Measurements from ENCODE around the gene SERPINB13. TPM values are rescaled to one million over a fixed set of nuclear protein-coding genes. Genes with fewer than 3 reads are reported as not detected.

Gene SERPINB13
- total RNA-seq, 1 donor from 2014 or later: not detected

DNA sequence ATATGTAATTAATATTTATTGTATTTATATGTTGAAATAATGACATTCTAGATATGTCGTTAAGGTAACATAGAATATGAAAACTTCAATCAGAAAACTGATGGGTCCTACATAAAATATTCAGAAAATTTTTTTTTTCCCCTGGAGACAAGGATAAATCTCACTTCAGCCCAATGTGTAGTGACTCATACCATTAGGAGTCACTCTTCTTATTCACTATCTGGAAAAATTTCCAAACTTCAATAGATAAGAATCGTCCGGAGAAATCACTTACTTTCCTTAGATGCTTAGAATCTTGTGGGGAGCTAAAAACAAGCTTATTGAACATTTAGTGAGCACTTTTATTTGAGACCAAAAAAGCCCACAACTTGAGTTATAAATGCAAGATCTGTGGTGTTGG lies 4.6 kb downstream of the SERPINB13 start:
- Mint-ChIP-seq H3K36me3 (ENCODE audit: unreplicated experiment) (no peaks in the 10 kb centered on the region), H3K27ac (ENCODE audit: unreplicated experiment) (no peak overlapping the region), H3K4me3 (ENCODE audit: unreplicated experiment) (no peak overlapping the region), H3K4me1 (ENCODE audit: unreplicated experiment) (no peaks in the 10 kb centered on the region), H3K27me3 (ENCODE audit: unreplicated experiment) (peaks cover 35% of the 10 kb centered on the region), H3K9me3 (ENCODE audit: unreplicated experiment) (no peaks in the 10 kb centered on the region)
- TF ChIP-seq CTCF (IDR thresholded peaks at IDR 0.05): no peak
- no peak for DNase-seq (ENCODE audit: extremely low spot score, unreplicated experiment)

GRCh38 chr18:63592471-63592870 lies 5.3 kb downstream of the SERPINB13 start:
- no peaks in the 10 kb centered on the region for H3K4me1 Mint-ChIP-seq (ENCODE audit: unreplicated experiment)
- no peaks in the 10 kb centered on the region for H3K36me3 Mint-ChIP-seq (ENCODE audit: unreplicated experiment)
- no peaks in the 10 kb centered on the region for H3K9me3 Mint-ChIP-seq (ENCODE audit: unreplicated experiment)
- DNase-seq (ENCODE audit: extremely low spot score, unreplicated experiment): no peak
- peaks cover 33% of the 10 kb centered on the region for H3K27me3 Mint-ChIP-seq (ENCODE audit: unreplicated experiment)
- TF ChIP-seq CTCF (IDR thresholded peaks at IDR 0.05): no peak
- H3K27ac Mint-ChIP-seq (ENCODE audit: unreplicated experiment): no peak overlapping the region
- H3K4me3 Mint-ChIP-seq (ENCODE audit: unreplicated experiment): no peak overlapping the region

DNA sequence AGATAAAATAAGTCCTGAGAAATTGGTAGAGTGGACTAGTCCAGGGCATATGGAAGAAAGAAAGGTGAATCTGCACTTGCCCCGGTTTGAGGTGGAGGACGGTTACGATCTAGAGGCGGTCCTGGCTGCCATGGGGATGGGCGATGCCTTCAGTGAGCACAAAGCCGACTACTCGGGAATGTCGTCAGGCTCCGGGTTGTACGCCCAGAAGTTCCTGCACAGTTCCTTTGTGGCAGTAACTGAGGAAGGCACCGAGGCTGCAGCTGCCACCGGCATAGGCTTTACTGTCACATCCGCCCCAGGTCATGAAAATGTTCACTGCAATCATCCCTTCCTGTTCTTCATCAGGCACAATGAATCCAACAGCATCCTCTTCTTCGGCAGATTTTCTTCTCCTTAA lies 9.8 kb downstream of the SERPINB13 start:
- Mint-ChIP-seq H3K27ac (ENCODE audit: unreplicated experiment) (no peak overlapping the region), H3K36me3 (ENCODE audit: unreplicated experiment) (no peaks in the 10 kb centered on the region), H3K9me3 (ENCODE audit: unreplicated experiment) (no peaks in the 10 kb centered on the region), H3K4me1 (ENCODE audit: unreplicated experiment) (no peaks in the 10 kb centered on the region), H3K4me3 (ENCODE audit: unreplicated experiment) (no peak overlapping the region), H3K27me3 (ENCODE audit: unreplicated experiment) (peaks cover 47% of the 10 kb centered on the region)
- no peak for DNase-seq (ENCODE audit: extremely low spot score, unreplicated experiment)
- TF ChIP-seq CTCF (IDR thresholded peaks at IDR 0.05): no peak

DNA sequence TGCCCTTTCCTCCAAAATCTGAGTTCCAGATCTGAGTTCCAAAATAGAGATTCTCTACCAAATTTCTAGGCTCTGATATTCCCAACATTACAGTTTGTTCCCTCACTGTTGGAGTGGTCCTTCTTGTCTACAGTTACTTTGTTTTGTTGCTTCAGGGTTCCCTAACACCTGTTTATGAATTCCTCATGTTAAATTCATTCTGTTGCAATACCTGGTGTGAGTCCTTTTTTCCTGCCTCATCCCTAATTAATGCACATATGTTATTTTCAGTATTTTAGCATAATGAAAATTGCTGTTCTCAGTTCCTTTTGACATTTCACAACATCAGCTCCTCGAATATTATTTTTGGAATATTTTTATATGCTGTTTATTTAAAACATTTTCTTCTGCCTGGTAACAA lies 16.2 kb downstream of the SERPINB13 start:
- no peaks in the 10 kb centered on the region for H3K4me1 Mint-ChIP-seq (ENCODE audit: unreplicated experiment)
- no peaks in the 10 kb centered on the region for H3K9me3 Mint-ChIP-seq (ENCODE audit: unreplicated experiment)
- no peak overlapping the region for H3K27ac Mint-ChIP-seq (ENCODE audit: unreplicated experiment)
- no peaks in the 10 kb centered on the region for H3K36me3 Mint-ChIP-seq (ENCODE audit: unreplicated experiment)
- peaks cover 64% of the 10 kb centered on the region for H3K27me3 Mint-ChIP-seq (ENCODE audit: unreplicated experiment)
- H3K4me3 Mint-ChIP-seq (ENCODE audit: unreplicated experiment): no peak overlapping the region
- no peak for TF ChIP-seq CTCF (IDR thresholded peaks at IDR 0.05)
- DNase-seq (ENCODE audit: extremely low spot score, unreplicated experiment): no peak

DNA sequence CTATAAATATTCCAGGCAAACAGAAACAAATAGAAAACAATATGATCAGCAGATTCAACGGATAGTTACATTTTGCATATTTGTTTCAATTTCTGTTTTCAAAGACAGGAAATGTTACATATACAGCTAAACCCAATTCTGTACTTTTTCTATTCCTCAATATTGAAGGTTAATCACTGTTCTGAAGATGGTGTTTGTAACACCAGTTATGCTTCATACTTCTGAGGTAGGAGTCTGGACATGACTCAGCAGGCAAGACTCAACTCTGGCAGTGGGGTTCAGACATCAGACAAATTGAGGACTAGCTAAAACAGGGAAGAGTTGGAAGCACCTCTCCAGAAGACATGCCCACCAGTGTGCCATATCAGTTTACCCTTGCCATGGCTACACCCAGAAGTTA lies 16.6 kb downstream of the SERPINB13 start:
- Mint-ChIP-seq H3K4me3 (ENCODE audit: unreplicated experiment) (no peak overlapping the region), H3K36me3 (ENCODE audit: unreplicated experiment) (no peaks in the 10 kb centered on the region), H3K27me3 (ENCODE audit: unreplicated experiment) (peaks cover 59% of the 10 kb centered on the region), H3K4me1 (ENCODE audit: unreplicated experiment) (no peaks in the 10 kb centered on the region), H3K9me3 (ENCODE audit: unreplicated experiment) (no peaks in the 10 kb centered on the region), H3K27ac (ENCODE audit: unreplicated experiment) (no peak overlapping the region)
- TF ChIP-seq CTCF (IDR thresholded peaks at IDR 0.05): no peak
- DNase-seq (ENCODE audit: extremely low spot score, unreplicated experiment): no peak

All from osteocyte (in vitro differentiated cells).